ENCODE measurements around the gene HOXD10.
A peak's percentile ranks its signal among the peaks of the same experiment; 100 is the strongest.

The HOXD10 gene

DNA sequence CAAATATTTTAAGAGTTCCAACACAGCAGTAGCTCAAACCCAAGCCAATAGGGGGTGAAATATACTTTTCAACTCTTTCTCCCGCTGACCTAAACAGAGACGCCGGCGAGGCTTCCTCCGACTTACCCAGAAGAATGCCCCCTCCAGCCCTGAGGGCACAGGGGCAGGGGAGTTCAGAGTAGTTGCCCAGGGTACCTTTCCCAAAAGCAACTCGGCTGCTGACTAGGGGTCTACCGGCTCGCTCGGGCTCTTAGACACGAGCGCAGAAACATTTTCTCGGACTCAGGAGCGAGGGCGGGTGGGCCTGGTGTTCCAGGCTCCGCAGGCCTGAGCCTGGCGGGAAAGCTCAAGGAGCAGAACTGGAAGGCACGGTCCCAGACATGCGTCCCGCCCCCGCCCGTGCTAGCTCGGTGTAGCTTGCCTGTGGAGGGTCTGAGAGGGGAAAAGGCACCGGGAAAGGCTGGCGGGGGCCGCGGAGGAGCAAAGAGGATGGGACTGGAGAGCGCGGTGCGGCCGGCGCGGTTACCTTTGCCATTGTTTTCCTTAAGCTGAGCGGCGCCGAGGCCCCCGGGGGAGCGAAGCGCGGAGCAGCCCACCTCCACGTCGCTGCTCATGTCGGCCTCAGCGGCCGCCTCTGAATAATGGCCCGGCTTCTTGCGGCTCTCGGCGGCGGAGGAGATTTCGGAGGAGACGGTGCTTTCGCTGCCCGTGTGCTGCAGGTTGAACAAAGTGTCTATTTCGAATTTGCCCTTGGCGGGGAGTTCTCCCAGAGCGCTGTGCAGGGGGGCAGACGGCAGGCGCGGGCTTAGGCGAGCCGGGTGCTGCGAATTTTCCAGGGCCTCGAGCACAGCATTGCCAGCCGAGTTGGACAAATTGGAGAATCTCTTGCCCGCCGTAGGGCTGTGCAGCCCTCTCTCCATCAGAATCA is 33.5 kb upstream of the HOXD10 start:
- no peak for DNase-seq

DNA sequence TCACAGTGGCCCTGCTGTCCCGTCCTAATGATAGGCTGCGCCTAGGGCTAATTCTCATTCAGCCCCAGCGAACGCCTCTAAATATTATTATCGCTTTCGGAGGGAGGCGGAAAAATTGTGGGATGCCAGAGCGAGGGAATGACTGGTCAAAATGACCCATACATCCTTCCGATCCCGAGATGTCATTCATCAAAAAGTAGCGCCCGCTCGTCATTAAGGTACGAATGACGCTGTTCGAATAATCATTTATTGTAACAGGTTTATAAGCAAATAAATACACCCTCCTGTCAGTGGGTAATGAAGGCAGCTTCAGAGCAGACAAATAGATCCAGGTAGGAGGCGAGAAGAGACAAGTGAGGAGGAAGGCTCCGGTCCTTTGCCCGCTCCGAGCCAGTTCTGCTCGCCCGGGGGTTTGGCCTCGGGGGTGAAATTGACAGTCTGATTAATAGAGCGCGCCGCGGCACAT is 32.7 kb upstream of the HOXD10 start, which contains the start of gene EVX2:
TSS of gene EVX2 (minus strand) at position 167 of the 466 bp plus-strand sequence. CDS start 186 bp downstream, outside the sequence.
- no peak for DNase-seq

DNA sequence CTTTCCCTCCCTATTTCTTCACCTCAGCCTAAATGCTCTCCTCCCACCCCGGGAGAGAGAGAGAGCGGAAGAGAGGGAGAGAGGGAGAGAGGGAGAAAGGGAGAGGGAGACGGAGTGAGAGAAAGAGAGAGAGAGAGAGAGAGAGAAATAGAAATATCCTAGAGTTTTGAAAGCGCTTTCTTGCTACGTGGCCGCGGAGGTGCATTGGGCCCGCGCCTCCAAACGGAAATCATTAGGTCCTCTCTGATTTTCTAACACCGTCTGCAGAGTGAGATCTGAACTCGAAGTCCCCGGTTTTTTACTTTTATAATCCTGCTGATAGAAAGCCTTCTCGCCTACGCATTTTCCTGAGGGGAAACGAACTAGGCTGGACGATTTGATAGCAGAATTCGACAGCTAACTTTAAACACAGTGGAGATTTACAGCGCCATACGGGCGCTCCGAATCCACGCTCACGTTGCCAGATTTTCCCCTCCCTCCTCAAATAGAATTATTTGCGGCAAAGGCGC is 31.9 kb upstream of the HOXD10 start:
- peak; percentile 14 for DNase-seq

DNA sequence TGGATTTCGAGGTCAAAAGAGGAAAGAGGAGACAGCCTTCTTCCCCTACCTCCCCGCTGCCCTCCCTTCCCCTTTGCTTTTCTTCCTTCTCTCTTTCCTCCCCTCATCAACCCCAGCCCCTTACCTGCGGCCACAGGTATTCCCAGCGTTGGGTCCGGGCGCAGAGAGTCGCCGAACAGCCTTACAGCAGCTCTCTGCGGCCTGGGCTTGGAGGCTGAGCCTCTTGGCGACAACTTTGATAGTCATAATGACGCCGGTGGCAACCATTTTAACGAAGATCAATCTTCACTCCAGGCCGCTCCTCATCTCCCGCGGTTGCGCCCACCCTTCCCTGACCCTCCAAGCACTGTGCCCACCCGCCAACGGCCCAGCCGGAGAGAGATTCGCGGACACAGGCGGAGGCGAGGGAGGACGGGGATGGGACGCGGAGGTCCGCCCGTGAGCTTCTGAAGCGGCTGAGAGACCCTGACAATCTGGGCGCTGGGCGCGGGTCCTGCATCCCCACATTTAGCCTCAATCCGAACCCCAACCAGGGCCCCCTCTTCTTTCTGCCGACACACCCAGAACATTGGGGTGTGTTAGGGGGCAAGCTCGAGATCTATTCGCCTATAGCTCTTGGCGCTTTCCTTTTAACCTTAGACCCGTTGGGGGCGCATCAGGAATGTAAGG is 31.3 kb upstream of the HOXD10 start:
- no peak for DNase-seq

DNA sequence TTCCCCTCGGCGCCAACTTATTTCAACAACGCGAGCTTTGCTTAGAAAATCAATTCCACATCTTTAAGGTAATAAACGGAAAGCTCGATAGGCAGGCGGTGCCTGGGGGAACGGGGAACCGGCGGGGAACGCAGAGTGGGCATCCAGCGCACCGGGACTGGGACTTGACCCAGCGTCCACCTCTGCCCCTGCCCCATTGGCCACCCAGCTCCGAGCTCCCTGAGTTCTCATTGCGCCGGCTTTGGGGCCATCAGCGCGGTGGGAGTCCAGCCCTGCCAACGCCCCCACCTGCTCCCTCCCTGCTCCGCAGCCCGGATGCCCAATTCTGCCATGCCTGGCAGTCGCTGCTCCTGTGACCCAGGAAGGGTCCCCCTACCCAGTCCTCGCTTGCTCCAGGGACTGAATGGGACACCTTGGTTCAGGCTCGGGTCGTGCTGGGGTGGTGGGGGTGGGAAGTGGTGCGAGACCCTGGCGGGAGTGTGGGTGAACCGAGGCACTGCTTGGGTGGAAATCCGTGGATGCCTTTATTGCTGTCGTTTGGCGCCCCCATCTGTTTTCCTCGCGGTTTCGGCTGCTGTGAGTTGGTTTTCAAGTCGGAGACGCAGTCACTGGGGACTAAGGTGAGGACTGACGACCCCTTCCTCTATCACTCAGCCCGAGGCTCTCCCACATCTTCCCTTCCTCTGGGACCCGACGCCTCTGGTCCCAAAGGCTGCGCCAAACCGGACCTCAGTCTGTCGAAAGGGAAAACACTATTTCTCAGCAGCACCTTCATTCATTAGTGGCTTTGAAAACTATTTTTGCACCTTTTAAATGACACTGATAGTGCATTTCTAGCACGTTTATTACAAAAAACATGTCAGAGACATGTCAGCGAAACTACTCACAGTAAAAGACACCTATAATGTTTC is 30.5 kb upstream of the HOXD10 start:
- DNase-seq, result peak; percentile 62

DNA sequence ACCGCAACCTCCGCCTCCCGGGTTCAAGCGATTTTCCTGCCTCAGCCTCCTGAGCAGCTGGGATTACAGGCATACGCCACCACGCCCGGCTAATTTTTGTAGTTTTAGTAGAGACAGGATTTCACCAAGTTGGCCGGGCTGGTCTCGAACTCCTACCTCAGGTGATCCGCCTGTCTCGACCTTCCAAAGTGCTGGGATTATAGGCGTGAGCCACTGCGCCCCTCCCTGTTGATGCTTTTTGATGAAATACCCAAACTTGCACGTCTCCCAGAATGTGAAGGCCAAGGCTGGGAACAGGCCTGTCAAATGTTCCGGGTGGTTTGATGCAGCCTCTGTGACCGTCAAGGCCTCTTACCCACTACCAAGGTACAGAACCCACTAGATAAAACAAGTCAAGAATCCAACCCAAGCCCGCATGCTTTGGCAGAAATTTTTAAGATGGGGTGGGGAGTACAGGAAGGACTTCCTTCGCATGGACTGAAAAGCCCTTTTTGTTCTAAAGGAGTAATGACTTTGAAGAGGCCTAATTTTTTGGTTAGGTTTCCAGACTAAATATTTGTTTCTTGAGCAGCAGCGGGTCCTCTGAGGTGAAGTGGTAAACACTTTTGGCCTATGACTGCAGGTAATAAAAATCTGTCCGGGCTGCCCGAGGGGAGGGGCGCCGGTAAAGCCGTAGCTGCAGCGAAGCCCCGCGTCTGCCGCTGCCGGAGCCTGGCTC is 29.1 kb upstream of the HOXD10 start:
- DNase-seq, result no peak

DNA sequence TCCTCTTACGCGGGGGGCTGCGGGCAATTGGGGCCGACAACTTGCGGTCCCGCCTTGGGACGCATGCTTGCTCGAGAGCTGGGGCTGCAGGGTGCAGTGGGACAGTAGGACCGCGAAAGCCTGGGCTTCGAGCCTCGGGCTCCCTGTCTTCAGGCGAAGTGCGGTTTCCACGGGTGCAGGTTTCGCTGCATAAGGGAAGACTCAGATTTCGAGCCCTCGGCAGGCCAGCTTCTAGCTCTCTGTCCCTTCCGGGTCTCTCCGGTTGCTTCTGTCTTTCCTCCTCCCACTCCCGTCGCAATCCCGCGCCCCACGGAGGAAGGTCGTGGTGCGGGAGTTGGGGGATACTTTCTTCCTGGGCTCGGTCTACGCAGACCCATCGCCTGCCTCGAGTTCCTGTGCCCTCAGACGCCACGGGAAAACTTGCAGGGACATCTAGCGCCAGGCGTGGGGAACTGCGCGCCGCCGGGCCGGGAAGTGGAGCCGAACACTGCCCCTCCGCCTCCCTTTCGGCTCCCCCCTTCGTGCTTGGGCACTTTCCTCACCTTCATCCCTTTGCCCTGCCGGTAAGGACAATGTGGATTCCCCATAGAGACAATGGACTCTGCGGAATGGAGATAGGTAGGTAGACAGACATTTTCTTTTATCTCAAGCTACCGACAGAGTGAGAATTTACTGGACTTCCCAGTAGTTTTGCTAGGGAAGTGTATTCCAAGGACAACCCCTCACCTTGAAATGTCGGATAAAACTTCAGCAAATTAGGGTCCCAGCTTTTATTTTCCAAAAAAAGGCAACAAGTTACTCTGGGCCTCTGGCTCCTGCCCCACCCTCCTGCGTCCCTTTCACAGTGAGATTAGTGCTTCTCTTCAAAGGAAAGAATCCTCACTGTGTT is 28.3 kb upstream of the HOXD10 start:
- peak; percentile 55 for DNase-seq

DNA sequence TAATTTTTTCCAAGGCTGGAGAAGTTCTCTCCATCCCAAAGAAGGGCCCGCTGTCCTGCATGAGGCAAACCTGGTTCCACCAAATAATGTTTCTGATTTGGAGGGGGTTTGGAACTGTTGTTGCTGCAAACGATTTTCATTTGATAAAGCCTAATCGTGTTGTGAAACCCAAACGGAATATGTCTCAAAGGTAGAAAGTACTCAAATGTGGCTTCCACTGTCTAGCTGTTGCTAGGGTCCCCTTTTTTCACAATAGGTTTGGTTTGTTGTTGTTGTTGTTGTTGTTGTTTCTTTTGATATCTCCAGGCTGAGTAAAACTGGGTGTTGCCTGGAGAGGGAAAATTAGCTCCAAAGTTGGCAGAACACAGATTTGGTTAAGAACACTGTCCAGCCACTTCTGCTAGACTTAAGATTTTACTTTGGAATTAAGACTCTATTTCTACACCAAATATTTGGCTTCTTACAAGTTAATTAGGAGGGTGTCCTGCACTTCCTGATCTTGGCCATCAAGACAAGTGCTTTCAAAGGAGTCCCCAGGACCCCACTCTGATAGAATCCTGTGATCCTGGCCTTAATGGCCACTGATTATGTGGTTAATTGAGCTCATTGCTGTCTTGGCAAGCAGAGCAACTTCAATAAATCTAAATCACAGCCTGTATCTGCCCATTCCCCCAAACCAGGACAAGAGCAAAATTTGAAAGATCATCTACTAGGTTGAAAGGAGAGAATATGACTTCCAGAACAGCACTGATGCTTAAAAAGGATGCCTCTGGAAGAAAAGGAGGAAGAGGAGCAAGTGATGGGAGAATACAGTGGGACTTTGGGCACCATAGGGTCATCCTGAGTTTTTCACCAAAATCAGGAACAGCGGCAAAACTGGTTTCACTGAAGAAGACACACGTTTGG is 27.4 kb upstream of the HOXD10 start:
- no peak for DNase-seq

DNA sequence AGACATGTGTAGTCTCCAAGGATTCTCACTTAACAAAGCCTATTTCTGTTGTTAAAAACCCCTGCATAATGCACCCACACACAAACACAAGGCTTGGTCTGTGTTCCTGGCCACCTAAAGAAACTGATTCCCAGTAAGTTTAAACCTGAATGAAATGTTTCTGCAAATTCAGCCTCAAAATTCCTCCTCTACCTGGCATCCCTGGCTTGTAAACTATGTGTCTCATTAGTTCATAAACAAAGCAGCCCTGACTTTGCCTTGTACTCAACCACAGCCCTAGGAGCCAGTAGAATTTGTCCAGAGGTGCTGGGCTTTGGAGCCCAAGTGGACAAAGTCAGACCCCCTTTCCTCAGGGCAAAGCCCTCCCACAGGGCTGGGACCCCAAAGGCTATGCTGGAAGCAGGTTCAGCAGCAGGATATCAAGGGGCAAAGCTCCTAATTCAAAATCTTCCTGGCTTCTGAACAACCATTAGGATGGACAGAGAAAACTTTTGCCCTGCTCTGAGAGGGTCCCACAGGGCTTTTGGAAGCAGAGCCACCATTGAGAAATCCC is 26.7 kb upstream of the HOXD10 start:
- DNase-seq, result no peak

DNA sequence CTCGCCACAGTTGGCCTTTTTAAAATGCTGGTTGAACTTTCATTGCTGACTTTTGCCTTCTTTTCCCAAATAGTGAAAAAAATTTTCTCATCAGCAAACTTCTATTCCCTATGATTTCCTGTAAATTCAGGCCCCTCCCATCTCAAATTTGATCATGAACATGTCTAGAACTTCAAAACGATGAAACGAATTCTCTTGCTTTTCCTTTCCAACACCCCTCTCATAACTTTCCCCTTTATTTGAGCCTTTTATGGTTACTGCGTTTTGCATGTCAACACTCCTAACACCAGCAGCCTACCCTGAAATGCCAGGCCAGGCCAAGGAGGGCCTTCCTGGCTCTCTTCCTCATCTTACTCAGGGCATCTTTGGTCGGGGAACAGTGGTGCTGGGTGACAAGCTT is 25.7 kb upstream of the HOXD10 start:
- no peak for DNase-seq

DNA sequence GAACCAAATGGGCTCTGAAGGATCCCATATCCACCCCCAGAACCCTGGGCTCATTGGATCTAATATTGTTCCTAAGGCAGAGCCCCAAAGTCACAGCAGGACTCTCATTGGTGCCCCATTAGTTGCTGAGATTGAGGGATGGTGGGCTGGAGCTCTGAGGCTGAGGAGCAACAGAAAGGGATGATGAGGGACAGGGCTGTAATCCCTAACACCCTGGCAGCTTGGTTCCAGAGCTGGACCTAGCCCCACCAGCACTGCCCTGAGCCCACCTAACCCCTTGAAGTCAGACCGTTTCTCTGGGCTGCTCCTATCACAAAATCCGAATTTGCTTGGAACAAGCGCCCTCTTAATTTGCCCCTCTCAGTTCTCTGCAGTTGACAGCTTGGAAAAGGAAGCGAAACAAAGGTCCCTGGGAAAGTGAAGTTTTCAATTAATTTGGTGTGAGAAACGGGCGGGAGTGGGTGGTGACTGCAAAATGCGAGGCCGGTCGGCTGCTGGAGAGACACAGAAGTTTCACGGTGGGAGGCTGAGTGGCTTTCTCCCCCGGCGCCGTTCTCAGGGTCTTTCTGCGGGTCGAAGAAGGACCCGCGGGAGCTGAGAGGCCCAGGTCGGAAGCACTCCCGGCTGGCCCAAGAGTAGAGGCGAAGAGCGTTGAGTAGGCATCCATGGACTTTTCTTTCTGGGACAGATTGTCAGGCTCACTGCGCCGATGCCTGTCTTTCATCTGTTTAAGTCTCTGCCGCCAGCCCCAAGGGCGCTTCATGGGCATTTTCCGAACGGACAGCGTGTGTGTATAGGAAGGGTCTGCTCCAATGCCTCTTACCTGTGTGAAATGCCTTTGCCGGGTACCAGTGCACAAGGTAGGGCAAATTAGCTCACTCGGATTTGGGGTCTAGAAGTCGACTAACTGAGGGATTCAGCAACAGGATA is 25.0 kb upstream of the HOXD10 start:
- no peak for DNase-seq

DNA sequence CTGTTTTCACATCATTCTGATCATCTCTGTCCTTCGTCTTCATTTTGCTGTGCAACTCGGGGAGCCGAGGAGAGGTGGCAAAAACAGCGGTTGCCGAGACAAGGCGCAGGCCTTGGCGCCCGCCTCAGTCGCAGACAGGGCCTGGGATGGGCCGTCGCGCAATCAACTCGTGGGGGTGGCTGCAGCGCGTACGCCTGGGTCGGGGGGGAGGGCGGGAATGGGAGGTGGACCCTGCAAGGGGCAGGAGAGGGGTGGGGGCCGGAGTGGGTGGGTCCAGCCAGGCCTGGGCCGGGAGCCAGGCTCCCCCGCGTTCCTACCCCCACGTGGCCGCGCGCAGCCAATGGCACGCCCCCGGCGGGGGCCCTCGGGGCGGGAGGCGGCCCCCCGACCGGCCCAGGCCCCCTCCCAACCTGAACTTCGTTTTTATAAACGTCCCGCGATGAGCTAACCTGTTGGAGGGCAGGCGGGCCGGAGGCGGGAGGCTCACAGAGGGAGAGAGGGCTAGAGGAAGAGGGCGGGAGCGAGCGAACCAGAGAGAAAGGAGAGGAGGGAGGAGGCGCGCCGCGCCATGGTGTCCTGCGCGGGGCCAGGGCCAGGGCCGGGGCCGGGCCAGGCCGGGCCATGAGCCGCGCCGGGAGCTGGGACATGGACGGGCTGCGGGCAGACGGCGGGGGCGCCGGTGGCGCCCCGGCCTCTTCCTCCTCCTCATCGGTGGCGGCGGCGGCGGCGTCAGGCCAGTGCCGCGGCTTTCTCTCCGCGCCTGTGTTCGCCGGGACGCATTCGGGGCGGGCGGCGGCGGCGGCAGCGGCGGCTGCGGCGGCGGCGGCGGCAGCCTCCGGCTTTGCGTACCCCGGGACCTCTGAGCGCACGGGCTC is 24.1 kb upstream of the HOXD10 start, which contains the start of gene HOXD13:
TSS of gene HOXD13 (plus strand) at position 452 of the 875 bp plus-strand sequence. CDS start at position 622, 170 bp downstream.
- no peak for DNase-seq

DNA sequence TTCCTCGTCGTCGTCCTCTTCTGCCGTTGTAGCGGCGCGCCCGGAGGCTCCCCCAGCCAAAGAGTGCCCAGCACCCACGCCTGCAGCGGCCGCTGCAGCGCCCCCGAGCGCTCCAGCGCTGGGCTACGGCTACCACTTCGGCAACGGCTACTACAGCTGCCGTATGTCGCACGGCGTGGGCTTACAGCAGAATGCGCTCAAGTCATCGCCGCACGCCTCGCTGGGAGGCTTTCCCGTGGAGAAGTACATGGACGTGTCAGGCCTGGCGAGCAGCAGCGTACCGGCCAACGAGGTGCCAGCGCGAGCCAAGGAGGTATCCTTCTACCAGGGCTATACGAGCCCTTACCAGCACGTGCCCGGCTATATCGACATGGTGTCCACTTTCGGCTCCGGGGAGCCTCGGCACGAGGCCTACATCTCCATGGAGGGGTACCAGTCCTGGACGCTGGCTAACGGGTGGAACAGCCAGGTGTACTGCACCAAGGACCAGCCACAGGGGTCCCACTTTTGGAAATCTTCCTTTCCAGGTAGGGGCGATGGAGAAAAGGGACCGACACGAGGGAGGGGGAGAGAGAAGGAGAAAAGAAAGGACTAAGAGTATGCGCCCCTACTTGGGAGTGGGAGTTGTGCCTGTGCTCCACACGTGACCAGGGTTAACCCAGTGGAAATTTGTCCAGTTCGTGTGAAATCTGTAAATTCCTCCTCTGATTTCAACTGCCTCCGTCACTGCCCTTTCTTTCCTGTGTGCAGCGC is 23.3 kb upstream of the HOXD10 start:
- no peak for DNase-seq

DNA sequence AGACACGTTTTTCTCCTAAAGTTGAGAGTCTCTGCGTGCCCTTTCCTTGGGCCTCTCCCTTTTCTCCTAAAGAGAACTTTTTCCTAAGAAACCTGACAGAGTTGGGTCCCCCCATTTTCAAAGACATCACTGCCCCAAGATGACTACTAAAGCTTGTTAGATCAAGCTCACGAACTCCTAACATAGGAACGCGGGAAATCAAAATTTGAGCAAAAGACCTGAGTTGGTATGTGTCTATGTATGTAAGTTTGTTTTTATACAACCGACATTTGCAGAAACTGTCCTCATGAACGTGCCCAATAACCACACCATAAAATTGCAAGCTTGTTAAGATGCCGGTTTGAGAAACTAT is 22.7 kb upstream of the HOXD10 start:
- DNase-seq, result no peak

DNA sequence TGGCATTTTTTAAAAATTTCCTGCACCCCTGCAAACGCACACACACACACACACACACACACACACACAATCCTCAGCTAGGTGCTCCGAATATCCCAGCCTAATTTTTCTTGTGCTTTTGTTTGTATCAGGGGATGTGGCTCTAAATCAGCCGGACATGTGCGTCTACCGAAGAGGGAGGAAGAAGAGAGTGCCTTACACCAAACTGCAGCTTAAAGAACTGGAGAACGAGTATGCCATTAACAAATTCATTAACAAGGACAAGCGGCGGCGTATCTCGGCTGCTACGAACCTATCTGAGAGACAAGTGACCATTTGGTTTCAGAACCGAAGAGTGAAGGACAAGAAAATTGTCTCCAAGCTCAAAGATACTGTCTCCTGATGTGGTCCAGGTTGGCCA is 22.2 kb upstream of the HOXD10 start:
- no peak for DNase-seq

DNA sequence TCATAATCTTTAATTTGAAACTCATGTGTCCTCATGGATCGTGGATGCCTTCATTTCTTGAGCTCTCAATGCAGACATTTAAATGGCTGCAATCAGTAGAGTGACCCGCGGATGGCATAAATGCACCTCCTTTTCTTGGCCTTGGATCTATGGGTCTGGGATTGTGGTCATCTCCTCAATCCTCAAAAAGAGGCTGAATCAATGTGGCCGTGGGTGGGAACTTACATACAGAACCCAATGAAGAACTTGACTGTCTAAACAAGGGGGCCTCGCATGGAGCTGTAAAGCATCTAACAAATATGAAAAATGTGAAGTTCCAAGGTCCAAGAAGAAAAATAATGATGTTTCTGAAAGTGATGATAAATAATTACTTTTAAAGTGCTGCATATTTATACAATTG is 21.2 kb upstream of the HOXD10 start:
- no peak for DNase-seq
